Measurements from ENCODE around the gene ACBD6. TPM values are rescaled to one million over a fixed set of nuclear protein-coding genes. Genes with fewer than 3 reads are reported as not detected.

ACBD6 gene
- total RNA-seq, 1 donor from 2014 or later: 43.4 TPM

DNA sequence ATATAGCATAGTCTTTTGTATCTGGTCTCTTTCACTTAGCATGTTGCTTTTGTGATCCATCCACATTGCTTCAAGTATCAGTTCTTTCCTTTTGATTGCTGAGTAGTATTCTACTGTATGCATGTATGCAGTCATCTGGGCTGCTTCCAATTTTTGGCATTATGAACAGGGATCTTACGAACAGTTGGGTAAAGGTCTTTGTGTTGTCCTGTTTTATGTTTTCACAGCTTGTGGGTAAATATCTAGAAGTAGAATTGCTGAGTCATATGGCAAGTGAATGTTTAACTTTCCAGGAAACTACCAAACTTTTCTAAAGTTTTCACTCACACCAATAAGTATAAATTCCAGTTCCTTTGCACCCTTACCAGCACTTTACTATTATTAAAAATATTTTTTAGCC, 211.4 kb downstream of the ACBD6 start:
- DNase-seq (ENCODE audit: low read depth) (no peak), FAIRE-seq (no peak)
- peaks cover 16% of the 10 kb centered on the region for H3K4me1 Mint-ChIP-seq (ENCODE audit: low read depth, unreplicated experiment)
- H3K4me3 Mint-ChIP-seq (ENCODE audit: unreplicated experiment): no peak overlapping the region
- Histone ChIP-seq H2AFZ (ENCODE audit: low read depth, low read length) (no peak overlapping the region), H3K4me2 (ENCODE audit: low read length) (no peak overlapping the region), H3K27me3 (ENCODE audit: insufficient read depth, low read length) (no peaks in the 10 kb centered on the region), H3K79me2 (ENCODE audit: insufficient read depth, low read length) (no peaks in the 10 kb centered on the region), H3K4me1 (ENCODE audit: insufficient read depth, low read length) (no peaks in the 10 kb centered on the region), H3K36me3 (ENCODE audit: insufficient read depth, low read length) (no peaks in the 10 kb centered on the region), H4K20me1 (ENCODE audit: insufficient read depth, low read length) (peaks cover 7% of the 10 kb centered on the region), H3K9ac (ENCODE audit: low read length) (no peak overlapping the region), H3K27ac (ENCODE audit: low read depth, low read length) (no peak overlapping the region), H3K9me3 (ENCODE audit: insufficient read depth, low read depth, low read length) (no peaks in the 10 kb centered on the region), H3K4me3 (ENCODE audit: insufficient read depth, low read depth, low read length) (no peak overlapping the region)
- peaks cover 2% of the 10 kb centered on the region for H3K36me3 Mint-ChIP-seq (ENCODE audit: low read depth, unreplicated experiment)
- no peak for TF ChIP-seq EZH2 (IDR thresholded peaks at IDR 0.05; ENCODE audit: insufficient read depth, low read length)
- TF ChIP-seq, protein P1, sequence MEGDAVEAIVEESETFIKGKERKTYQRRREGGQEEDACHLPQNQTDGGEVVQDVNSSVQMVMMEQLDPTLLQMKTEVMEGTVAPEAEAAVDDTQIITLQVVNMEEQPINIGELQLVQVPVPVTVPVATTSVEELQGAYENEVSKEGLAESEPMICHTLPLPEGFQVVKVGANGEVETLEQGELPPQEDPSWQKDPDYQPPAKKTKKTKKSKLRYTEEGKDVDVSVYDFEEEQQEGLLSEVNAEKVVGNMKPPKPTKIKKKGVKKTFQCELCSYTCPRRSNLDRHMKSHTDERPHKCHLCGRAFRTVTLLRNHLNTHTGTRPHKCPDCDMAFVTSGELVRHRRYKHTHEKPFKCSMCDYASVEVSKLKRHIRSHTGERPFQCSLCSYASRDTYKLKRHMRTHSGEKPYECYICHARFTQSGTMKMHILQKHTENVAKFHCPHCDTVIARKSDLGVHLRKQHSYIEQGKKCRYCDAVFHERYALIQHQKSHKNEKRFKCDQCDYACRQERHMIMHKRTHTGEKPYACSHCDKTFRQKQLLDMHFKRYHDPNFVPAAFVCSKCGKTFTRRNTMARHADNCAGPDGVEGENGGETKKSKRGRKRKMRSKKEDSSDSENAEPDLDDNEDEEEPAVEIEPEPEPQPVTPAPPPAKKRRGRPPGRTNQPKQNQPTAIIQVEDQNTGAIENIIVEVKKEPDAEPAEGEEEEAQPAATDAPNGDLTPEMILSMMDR (IDR thresholded peaks at IDR 0.05; ENCODE audit: insufficient read depth, low read depth, low read length): no peak
- no peaks in the 10 kb centered on the region for H3K9me3 Mint-ChIP-seq (ENCODE audit: unreplicated experiment)
- no peak overlapping the region for H3K27ac Mint-ChIP-seq (ENCODE audit: unreplicated experiment)
- H3K27me3 Mint-ChIP-seq (ENCODE audit: low read depth, unreplicated experiment): no peaks in the 10 kb centered on the region

DNA sequence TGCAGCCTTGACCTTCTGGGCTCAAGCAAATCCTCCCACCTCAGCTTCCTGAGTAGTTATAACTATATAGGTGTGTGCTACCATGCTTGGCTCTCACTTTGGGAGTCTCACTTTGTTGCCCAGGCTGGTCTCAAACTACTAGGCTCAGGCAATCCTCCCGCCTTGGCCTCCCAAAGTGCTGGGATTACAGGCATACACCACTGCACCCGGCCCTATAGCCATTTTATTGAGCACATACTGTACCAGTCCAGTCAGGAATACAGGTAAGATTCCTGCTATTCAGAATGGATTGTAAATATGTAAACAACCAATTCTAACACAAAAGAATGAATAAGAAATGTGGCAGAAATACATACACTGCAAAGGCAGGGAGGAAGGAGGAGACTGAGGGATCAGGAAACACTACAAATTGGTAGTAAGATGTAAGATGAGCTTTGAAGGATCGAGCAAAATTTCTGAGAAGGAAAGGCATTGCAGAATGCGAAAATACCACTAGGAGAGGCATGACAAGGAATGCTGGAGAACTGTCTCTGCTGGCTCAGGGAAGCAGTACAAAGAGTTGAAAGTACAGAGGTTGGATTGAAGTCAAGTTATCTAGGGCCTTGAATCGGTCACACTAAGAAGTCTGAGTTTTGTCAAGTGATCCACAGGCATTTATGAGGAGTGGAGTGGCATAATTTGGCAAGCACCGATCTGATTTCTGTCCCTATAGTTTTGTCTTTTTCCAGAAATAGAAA, 211.9 kb downstream of the ACBD6 start:
- H3K36me3 Mint-ChIP-seq (ENCODE audit: low read depth, unreplicated experiment): peaks cover 2% of the 10 kb centered on the region
- Histone ChIP-seq H3K4me3 (ENCODE audit: insufficient read depth, low read depth, low read length) (no peak overlapping the region), H3K27me3 (ENCODE audit: insufficient read depth, low read length) (no peaks in the 10 kb centered on the region), H4K20me1 (ENCODE audit: insufficient read depth, low read length) (peaks cover 7% of the 10 kb centered on the region), H3K79me2 (ENCODE audit: insufficient read depth, low read length) (no peaks in the 10 kb centered on the region), H3K9ac (ENCODE audit: low read length) (no peak overlapping the region), H3K4me1 (ENCODE audit: insufficient read depth, low read length) (no peaks in the 10 kb centered on the region), H3K36me3 (ENCODE audit: insufficient read depth, low read length) (no peaks in the 10 kb centered on the region), H3K27ac (ENCODE audit: low read depth, low read length) (no peak overlapping the region), H3K4me2 (ENCODE audit: low read length) (no peak overlapping the region), H3K9me3 (ENCODE audit: insufficient read depth, low read depth, low read length) (no peaks in the 10 kb centered on the region), H2AFZ (ENCODE audit: low read depth, low read length) (no peak overlapping the region)
- H3K4me1 Mint-ChIP-seq (ENCODE audit: low read depth, unreplicated experiment): peaks cover 12% of the 10 kb centered on the region
- TF ChIP-seq, protein P1 (IDR thresholded peaks at IDR 0.05; ENCODE audit: insufficient read depth, low read depth, low read length): no peak
- no peak for TF ChIP-seq EZH2 (IDR thresholded peaks at IDR 0.05; ENCODE audit: insufficient read depth, low read length)
- H3K27ac Mint-ChIP-seq (ENCODE audit: unreplicated experiment): no peak overlapping the region
- no peak for DNase-seq (ENCODE audit: low read depth)
- no peaks in the 10 kb centered on the region for H3K27me3 Mint-ChIP-seq (ENCODE audit: low read depth, unreplicated experiment)
- no peak overlapping the region for H3K4me3 Mint-ChIP-seq (ENCODE audit: unreplicated experiment)
- no peaks in the 10 kb centered on the region for H3K9me3 Mint-ChIP-seq (ENCODE audit: unreplicated experiment)
- no peak for FAIRE-seq

DNA sequence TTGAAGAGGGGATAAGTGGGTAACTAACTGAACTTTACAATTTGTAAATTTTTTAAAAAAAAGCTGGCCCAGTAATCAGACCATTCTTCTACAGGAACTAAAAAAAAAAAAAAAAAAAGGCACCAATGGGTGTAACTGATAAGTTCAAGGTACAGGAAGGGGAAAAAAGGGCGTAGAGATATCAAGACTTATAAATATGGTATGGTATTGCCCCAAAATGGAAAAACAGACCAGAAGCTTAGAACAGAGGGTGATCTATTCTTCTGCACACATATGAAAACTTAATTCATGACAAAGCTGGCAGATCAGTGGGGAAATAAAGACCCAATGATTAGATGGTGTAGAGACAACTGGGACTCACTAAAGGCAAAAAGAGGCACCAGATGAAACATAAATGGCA, 213.4 kb downstream of the ACBD6 start:
- H2AFZ ChIP-seq (ENCODE audit: low read depth, low read length): no peak overlapping the region
- DNase-seq (ENCODE audit: low read depth) (no peak), FAIRE-seq (no peak)
- H3K4me2 ChIP-seq (ENCODE audit: low read length): no peak overlapping the region
- no peak overlapping the region for H3K27ac Mint-ChIP-seq (ENCODE audit: unreplicated experiment)
- no peak overlapping the region for H3K9ac ChIP-seq (ENCODE audit: low read length)
- H3K9me3 Mint-ChIP-seq (ENCODE audit: unreplicated experiment): no peaks in the 10 kb centered on the region
- no peak overlapping the region for H3K4me3 Mint-ChIP-seq (ENCODE audit: unreplicated experiment)
- H4K20me1 ChIP-seq (ENCODE audit: insufficient read depth, low read length): peaks cover 7% of the 10 kb centered on the region
- no peaks in the 10 kb centered on the region for H3K27me3 Mint-ChIP-seq (ENCODE audit: low read depth, unreplicated experiment)
- TF ChIP-seq, protein P1 (IDR thresholded peaks at IDR 0.05; ENCODE audit: insufficient read depth, low read depth, low read length): no peak
- no peak for TF ChIP-seq EZH2 (IDR thresholded peaks at IDR 0.05; ENCODE audit: insufficient read depth, low read length)
- no peak overlapping the region for H3K4me3 ChIP-seq (ENCODE audit: insufficient read depth, low read depth, low read length)
- H3K9me3 ChIP-seq (ENCODE audit: insufficient read depth, low read depth, low read length): no peaks in the 10 kb centered on the region
- no peaks in the 10 kb centered on the region for H3K36me3 ChIP-seq (ENCODE audit: insufficient read depth, low read length)
- H3K27me3 ChIP-seq (ENCODE audit: insufficient read depth, low read length): no peaks in the 10 kb centered on the region
- no peak overlapping the region for H3K27ac ChIP-seq (ENCODE audit: low read depth, low read length)
- no peaks in the 10 kb centered on the region for H3K79me2 ChIP-seq (ENCODE audit: insufficient read depth, low read length)
- peaks cover 12% of the 10 kb centered on the region for H3K4me1 Mint-ChIP-seq (ENCODE audit: low read depth, unreplicated experiment)
- no peaks in the 10 kb centered on the region for H3K4me1 ChIP-seq (ENCODE audit: insufficient read depth, low read length)
- peaks cover 3% of the 10 kb centered on the region for H3K36me3 Mint-ChIP-seq (ENCODE audit: low read depth, unreplicated experiment)

Data from astrocyte (in vitro differentiated cells and primary cell).